Fibroblast of skin of abdomen (primary cell): Measurements from ENCODE around the gene ATXN7L1. TPM values are rescaled to one million over a fixed set of nuclear protein-coding genes. Genes with fewer than 3 reads are reported as not detected.
A peak's percentile ranks its signal among the peaks of the same experiment; 100 is the strongest.

Experiments used
- DNase-seq: peaks from one replicate; pipeline ENCODE4 v3.0.0-alpha.2; 2013
- polyA plus RNA-seq, 2 experiments: library from polyadenylated mRNA; unstranded; fragments of 120-200 nt; gene quantifications; one replicate each; pipeline ENCODE4 v1.2.1, GENCODE V29; 2013; ENCODE audit not compliant: insufficient read length in 2 of 2

Gene ATXN7L1
- polyA plus RNA-seq (2013, experiment 1 of 2; ENCODE audit: insufficient read length): 3.4 TPM
- 3.8 TPM for polyA plus RNA-seq (2013, experiment 2 of 2; ENCODE audit: insufficient read length)

DNA sequence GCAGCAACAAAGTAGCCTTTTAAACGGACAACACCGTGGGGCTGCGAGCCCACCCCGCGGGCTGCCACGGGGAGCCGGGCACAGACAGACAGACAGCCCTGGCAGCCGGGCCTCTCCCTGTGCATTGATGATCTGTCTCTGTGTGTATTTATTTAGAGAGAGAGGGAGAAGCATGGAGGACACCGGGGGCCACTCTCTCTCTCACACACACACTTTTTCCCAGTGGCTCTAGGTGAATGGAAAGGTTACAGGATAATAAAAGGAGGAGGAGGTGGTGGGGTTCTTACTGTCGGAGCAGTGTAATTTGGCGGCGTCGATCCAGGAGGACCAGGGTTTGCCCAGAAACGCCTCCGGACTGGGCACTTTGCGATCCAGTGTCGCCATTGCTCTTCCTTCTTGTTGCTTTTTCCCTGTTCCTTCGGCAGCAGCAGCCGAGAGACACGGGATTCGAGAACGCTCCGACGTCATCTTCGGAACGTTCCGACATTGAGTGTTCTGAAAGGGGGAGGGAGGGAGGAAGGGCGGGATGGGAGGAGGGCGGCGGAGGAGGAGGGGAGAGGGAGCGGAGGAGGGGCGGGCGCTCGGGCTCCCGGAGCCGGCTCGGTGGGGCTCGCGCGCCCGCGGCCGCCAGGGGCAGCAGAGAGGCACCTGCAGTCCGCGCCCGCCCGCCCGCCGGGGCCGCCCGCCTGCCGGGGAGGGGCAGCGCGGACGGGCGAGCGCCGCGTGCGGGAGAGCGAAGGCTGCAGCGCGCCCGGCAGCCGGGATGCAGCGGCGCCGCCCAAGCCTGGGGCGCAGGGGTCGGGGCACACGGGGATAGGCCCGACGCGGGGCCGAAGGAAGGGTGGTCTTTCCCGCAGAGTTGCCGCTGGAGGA, at the start of gene ATXN7L1:
Gene ATXN7L1, minus strand, starts transcription at position 509 of the 873 bp plus-strand sequence. Its CDS starts 41 bp downstream, at position 468.
- DNase-seq: peak; percentile 98

GRCh38 chr7:105926131-105926530, 49.7 kb upstream of the ATXN7L1 start:
- no peak for DNase-seq

- DNase-seq: no peak
Observed at GRCh38 chr7:105924945-105925344, 48.5 kb upstream of the ATXN7L1 start.

DNA sequence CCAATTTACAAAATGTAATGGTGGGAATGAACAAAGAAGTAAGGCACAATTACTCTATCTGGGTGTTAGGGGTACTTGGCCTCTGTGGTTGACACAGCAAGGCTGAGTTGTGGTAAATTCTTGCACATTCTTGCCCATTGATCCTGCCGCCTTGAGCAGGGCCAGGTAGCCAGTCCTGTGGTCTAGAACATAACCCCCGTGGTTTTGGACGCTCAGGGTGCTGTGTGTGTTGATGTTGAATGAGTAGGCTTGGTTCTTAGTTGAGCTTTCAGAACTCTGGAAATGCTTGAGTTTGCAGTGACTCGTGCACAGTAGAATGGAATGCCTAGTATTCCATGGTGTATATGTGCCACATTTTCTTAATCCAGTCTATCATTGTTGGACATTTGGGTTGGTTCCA, 44.4 kb upstream of the ATXN7L1 start:
- DNase-seq: peak; percentile 30

- no peak for DNase-seq
Observed at GRCh38 chr7:105917659-105918058, 41.3 kb upstream of the ATXN7L1 start.

DNA sequence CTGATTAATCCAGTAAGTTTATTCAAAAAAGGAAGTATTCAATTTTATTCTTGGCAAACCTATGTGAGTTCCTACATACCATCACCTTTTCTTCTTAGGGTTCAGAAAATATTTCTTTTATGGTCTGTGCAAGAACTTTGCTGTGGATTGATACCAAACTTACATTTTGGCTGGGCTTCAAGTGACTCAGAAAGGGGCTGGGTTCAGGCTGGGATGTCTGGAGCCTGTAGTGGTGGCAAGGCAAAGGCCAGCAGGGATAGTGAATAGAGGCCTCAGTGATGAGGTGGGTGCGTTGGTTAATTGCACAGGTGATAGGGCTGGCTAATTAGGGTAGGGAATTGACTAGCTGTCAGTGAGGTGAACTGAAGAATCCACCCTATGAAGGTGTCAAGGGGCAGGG, 40.2 kb upstream of the ATXN7L1 start:
- peak; percentile 69 for DNase-seq

DNA sequence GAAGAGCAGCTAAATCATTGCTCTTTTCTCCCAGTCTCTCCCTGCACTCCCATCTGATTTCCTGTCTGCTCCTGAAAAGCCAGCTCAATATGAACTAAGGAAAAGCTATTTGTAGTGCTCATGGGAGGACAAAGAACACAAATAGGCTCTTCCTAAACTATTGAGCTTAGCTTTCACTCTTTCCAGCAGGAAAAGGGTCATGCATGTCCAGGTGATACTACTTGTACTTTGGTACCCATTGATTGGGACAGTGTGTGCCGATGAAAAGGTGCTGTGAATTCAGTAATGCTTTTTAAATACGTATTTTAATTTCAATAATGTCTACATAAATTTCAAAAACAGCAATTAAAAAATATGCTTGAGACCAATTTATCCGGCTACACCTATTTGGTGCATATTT, 37.5 kb upstream of the ATXN7L1 start:
- DNase-seq: no peak

GRCh38 chr7:105911961-105912575, 35.7 kb upstream of the ATXN7L1 start:
- DNase-seq: no peak

- no peak for DNase-seq
Observed at GRCh38 chr7:105910172-105910571, 33.8 kb upstream of the ATXN7L1 start.

GRCh38 chr7:105909742-105910141, 33.3 kb upstream of the ATXN7L1 start:
- DNase-seq: no peak

DNA sequence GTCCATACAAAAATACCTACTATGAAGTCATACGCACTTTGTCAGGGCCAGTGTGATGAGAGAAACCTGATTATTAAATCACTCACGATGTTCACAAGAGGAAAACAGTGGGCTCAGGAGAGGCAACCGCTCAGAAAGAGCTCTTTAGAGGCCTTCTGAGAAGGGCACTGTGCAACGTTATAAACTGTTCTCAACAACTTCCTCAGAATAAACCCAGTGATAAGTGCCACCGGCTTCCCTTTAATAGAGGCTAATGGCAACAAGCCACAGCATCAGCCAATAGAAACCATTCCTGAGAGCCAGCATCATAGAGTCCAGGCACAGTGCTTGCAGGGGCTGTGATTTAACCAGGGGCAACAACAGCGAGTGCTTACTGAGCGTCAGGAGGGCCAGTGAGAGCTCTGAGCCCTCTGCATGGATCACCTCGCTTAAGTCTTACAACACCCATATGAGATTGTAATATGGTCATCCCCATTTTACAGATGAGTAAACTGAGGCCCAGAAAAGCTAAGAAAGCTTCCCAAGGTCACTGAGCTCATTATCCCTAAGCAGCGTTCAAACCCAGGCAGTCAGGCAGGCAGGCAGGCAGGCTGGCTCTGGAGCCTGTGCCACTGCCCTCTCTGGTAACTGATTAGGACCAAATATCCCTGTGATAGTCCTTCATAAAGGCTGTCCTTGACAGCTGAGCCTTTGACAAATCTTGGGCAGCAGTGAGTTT, 30.9 kb upstream of the ATXN7L1 start:
- DNase-seq: no peak

GRCh38 chr7:105906695-105907094, 30.3 kb upstream of the ATXN7L1 start:
- DNase-seq: peak; percentile 20

- no peak for DNase-seq
Observed at GRCh38 chr7:105905910-105906568, 29.6 kb upstream of the ATXN7L1 start.

DNA sequence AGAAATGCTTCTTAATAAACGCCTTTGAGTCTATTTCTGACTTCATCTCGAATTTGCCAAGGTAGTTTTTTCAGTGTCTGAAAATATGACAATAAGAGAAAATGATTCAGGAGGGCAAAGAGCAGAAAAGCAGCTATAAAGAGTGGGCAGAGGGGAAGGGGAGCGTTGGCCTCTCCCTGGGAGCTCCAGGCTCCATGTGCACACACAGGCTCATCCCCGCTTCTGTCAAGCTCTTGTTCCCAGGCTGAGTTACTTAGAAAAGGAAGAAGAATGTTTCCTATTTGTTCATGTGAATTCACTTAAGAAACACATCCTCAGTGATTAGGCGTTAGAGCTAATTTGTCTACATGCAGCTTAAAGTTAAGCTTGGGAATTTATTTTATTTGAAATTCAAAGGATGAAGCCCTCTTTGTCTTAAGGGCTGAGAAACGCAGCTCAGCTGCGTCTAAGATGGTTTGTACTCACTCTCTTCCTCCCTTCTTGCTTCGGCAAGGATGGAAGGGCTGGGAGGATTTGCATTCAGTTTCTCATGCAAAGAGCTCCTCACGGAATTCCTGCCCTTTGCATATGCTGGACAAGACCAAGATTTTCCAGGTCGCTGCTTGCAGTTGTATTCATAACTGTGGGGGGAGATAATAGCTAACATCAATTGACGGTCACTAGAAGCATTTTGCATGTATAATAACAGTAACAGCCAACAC, 29.0 kb upstream of the ATXN7L1 start:
- no peak for DNase-seq

DNA sequence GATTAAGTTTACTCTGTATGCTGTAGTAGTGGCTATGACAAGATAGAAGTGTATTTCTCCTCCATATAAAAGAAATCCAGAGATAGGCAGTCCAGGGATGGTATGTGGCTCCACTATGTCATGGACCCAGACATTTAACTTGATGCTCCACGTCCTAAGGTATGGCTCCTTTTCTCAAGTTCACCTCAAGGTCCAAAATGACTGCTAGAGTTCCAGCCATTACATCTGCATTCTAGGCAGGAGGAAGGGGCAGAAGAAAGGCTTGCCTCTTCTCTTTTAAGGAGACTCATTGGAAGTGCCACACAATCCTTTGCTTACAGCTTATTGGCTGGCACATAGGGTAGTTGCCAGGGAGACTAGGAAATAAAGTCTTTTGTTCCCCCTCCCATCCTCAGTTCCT, 27.7 kb upstream of the ATXN7L1 start:
- no peak for DNase-seq

GRCh38 chr7:105902325-105902911, 26.0 kb upstream of the ATXN7L1 start:
- DNase-seq: no peak

- DNase-seq: no peak
Observed at GRCh38 chr7:105897999-105898398, 21.6 kb upstream of the ATXN7L1 start.

DNA sequence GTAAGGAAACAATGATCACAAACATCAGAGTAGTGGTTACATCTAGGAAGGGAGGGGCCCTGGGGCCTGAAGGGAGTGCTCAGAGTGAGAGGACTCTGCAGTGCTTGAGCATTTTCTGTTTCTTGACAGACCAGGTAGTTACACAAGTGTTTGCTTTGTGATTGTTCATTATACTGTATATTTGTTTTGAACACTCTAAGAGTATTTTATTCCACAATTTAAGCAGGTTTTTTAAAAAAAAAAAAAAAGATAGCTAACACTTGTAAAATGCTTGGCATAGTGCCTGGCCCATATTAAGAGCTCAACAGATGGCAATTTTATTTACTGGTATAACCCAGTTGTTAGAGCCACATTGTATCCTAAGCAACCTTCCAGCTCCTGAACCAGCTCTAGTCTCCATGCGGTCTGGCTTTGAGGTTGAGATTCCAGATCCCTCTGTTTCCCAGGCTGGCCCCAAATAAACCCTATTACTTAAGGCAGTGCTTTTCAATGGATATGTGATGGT, 20.1 kb upstream of the ATXN7L1 start:
- no peak for DNase-seq

DNA sequence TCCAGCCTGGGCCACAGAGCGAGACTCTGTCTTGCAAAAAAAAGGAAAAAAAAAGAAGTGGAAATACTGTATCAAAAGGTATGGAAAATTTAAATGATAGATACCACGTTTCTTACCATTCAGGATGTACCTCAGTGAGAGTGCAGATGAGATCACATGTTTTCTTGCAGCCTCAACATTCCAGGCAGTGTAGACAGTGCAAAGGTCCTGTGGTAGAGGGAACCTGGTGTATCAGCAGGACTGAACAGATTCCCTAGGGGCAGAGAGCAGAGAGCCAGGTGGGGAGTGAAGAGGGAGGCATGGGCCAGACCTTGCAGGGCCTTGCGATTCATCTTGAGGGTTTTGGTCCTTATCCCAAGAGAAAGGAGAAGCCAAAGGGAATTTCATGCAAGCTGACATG, 17.7 kb upstream of the ATXN7L1 start:
- DNase-seq: no peak

DNA sequence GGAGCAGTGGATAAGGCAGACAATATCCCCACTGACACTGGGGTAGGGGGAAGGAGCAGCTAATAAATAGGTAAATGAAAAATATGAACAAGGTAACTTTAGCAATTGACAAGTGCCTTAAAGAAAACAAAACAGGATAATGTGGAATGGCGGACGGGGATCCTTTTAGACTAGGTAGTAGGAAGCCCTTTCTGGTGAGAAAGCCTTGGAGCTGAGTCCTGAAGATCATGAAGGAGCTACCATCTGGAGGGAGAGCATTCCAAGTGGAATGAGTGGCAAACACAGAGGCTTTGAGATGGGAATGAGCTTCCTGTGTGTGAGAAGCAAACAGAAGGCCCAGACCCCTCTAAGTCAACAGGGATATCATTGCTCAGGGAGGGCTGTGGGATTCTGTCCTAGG, 16.0 kb upstream of the ATXN7L1 start:
- DNase-seq: no peak

DNA sequence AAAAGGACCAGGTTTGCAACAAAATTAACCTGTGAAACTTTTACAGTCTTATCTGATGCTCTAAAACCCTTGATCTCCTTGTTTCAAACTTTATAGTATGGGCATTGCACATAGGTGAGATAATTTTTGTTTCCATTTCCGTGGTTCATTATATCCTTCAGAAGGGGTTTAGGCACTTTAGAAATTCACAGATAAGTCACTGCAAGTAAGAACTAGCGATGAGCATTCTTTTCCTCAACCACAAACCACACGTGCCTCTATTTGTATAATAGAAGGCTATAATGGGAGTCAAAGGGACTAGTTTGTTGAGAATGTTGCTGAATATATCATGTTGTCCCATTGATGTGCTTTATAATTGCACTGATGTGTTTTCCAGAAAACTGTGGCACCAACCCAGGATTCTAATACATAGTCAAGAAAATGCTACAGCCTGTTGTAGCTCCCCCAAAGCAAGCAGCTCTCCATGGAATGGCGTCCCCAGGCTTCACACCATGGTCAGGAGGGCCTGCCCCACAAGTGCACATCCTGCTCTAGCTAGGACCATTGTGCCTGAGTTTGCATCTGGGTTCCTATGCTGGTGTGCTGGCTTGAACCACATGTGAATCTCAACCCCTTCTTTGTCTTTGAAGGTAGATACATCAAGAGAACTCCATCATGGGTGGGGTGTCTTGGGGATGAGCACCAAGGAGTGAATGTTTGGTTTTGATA, 14.0 kb upstream of the ATXN7L1 start:
- DNase-seq: peak; percentile 54
